GM23338 (cell line): ENCODE results near the gene KPNA4. TPM values are rescaled to one million over a fixed set of nuclear protein-coding genes. Genes with fewer than 3 reads are reported as not detected.

Experiments
- ATAC-seq: fragments of 200-7000 bp; cut with Tn5 transposase; 3 replicates; pipeline ENCODE4 v1.9.1; 2020
- DNase-seq: peaks from one replicate; pipeline ENCODE4 v3.0.0-alpha.2; 2015; ENCODE audit warnings: low spot score
- H2AFZ ChIP-seq: fragments of 200-600 bp; sonication (generic); 2 replicates; pipeline ENCODE4 v1.8.0; 2016; ENCODE audit warnings: antibody characterized with exemption, mild to moderate bottlenecking, moderate library complexity
- H3F3A ChIP-seq: fragments of 200-600 bp; sonication (generic); replicated peaks from 2 replicates; pipeline ENCODE4 v1.8.0; 2017; ENCODE audit warnings: antibody characterized with exemption, mixed run types, low read depth
- H3K27ac ChIP-seq: fragments of 200-600 bp; sonication (generic); 2 replicates; pipeline ENCODE4 v1.6.1; 2016; ENCODE audit warnings: low read depth
- H3K27me3 ChIP-seq: fragments of 200-600 bp; sonication (generic); 2 replicates; pipeline ENCODE4 v1.8.0; 2016; ENCODE audit warnings: mild to moderate bottlenecking, mixed run types, moderate library complexity; ENCODE audit not compliant: insufficient read depth
- H3K36me3 ChIP-seq: fragments of 200-600 bp; sonication (generic); 2 replicates; pipeline ENCODE4 v1.8.0; 2016; ENCODE audit warnings: mild to moderate bottlenecking; ENCODE audit not compliant: insufficient read depth
- H3K4me1 ChIP-seq: fragments of 200-600 bp; sonication (generic); 2 replicates; pipeline ENCODE4 v1.8.0; 2016; ENCODE audit warnings: mild to moderate bottlenecking, moderate library complexity; ENCODE audit not compliant: insufficient read depth
- H3K4me2 ChIP-seq: fragments of 200-600 bp; sonication (generic); 2 replicates; pipeline ENCODE4 v1.7.1; 2017; ENCODE audit warnings: mixed run types
- H3K4me3 ChIP-seq: fragments of 200-600 bp; sonication (generic); 2 replicates; pipeline ENCODE4 v1.6.1; 2016; ENCODE audit warnings: mixed run types
- H3K79me2 ChIP-seq: fragments of 200-600 bp; sonication (generic); replicated peaks from 2 replicates; pipeline ENCODE4 v1.8.0; 2017; ENCODE audit warnings: mild to moderate bottlenecking; ENCODE audit not compliant: insufficient read depth
- H3K9me2 ChIP-seq: fragments of 200-600 bp; sonication (generic); 2 replicates; pipeline ENCODE4 v1.8.0; 2017; ENCODE audit not compliant: insufficient read depth
- H4K20me1 ChIP-seq: fragments of 200-600 bp; sonication (generic); replicated peaks from 2 replicates; pipeline ENCODE4 v1.8.0; 2017; ENCODE audit warnings: mild to moderate bottlenecking; ENCODE audit not compliant: insufficient read depth
- H3K27ac Mint-ChIP-seq: 2 replicates; pipeline ENCODE4 v1.8.0; 2020; ENCODE audit warnings: inconsistent platforms, mild to moderate bottlenecking, moderate library complexity, mixed read lengths
- H3K27me3 Mint-ChIP-seq: 3 replicates; pipeline ENCODE4 v1.8.0; 2022; ENCODE audit warnings: low read depth, mild to moderate bottlenecking, moderate library complexity, mixed read lengths, inconsistent platforms; ENCODE audit not compliant: insufficient read depth, poor library complexity
- H3K36me3 Mint-ChIP-seq: 3 replicates; pipeline ENCODE4 v1.8.0; 2021; ENCODE audit warnings: low read depth, mild to moderate bottlenecking, inconsistent platforms, moderate library complexity, mixed read lengths
- H3K4me1 Mint-ChIP-seq: 3 replicates; pipeline ENCODE4 v1.8.0; 2020; ENCODE audit warnings: mild to moderate bottlenecking, inconsistent platforms, mixed read lengths
- H3K4me3 Mint-ChIP-seq: 3 replicates; pipeline ENCODE4 v1.8.0; 2021; ENCODE audit warnings: moderate library complexity, mild to moderate bottlenecking, inconsistent platforms, mixed read lengths
- H3K9me3 Mint-ChIP-seq: 3 replicates; pipeline ENCODE4 v1.8.0; 2020; ENCODE audit warnings: moderate library complexity, mild to moderate bottlenecking, inconsistent platforms, mixed read lengths
- CREB1 ChIP-seq: fragments of 250-450 bp; sonication (Bioruptor Pico); IDR thresholded peaks from 2 replicates; pipeline ENCODE4 v1.5.0; 2020; ENCODE audit warnings: low read depth, mild to moderate bottlenecking, moderate library complexity
- CTCF ChIP-seq, 2 experiments: fragments of 200-600 bp in 1 of 2; sonication (generic) in 1 of 2; conservative IDR thresholded peaks; 2 replicates each; pipeline versions ENCODE4 v1.5.1 to v1.6.1; 2016 to 2017; ENCODE audit warnings: antibody characterized with exemption in 2 of 2, low read depth in 2 of 2, mild to moderate bottlenecking in 2 of 2, moderate library complexity in 1 of 2
- EZH2 ChIP-seq: fragments of 200-600 bp; sonication (generic); IDR thresholded peaks from one replicate; pipeline ENCODE4 v1.8.0; 2017; ENCODE audit warnings: antibody characterized with exemption, mild to moderate bottlenecking, low read depth; ENCODE audit not compliant: unreplicated experiment
- EZH2phosphoT487 ChIP-seq: fragments of 200-600 bp; sonication (generic); IDR thresholded peaks from one replicate; pipeline ENCODE4 v1.8.1; 2018; ENCODE audit warnings: antibody characterized with exemption; ENCODE audit not compliant: unreplicated experiment
- JUNB ChIP-seq: IDR thresholded peaks from one replicate; pipeline ENCODE4 v1.6.1; 2016; ENCODE audit warnings: antibody characterized with exemption; ENCODE audit not compliant: unreplicated experiment
- NANOG ChIP-seq: IDR thresholded peaks from 2 replicates; pipeline ENCODE4 v1.6.1; 2016; ENCODE audit warnings: antibody characterized with exemption, borderline replicate concordance
- POLR2AphosphoS5 ChIP-seq: IDR thresholded peaks from 2 replicates; pipeline ENCODE4 v1.6.1; 2016; ENCODE audit warnings: antibody characterized with exemption, low read depth
- REST ChIP-seq: IDR thresholded peaks from one replicate; pipeline ENCODE4 v1.6.1; 2018; ENCODE audit warnings: antibody characterized with exemption; ENCODE audit not compliant: unreplicated experiment
- STAT1 ChIP-seq: IDR thresholded peaks from one replicate; pipeline ENCODE4 v1.6.1; 2016; ENCODE audit warnings: antibody characterized with exemption; ENCODE audit not compliant: unreplicated experiment
- ZNF114 ChIP-seq: fragments of 250-450 bp; sonication (Bioruptor Pico); IDR thresholded peaks from 2 replicates; pipeline ENCODE4 v1.5.0; 2020; ENCODE audit warnings: mild to moderate bottlenecking, moderate library complexity
- ZNF331 ChIP-seq: fragments of 250-450 bp; sonication (Bioruptor Pico); IDR thresholded peaks from 2 replicates; pipeline ENCODE4 v1.5.0; 2020; ENCODE audit warnings: low read depth, mild to moderate bottlenecking, moderate library complexity
- polyA plus RNA-seq: library from polyadenylated mRNA; unstranded; fragments of >200 nt; fragmentation: Nextera tagmentation; extraction: Ambion mirVana; gene quantifications from 2 replicates; pipeline ENCODE4 v1.2.1, GENCODE V29; 2016
- total RNA-seq: library from RNA; depleted of rRNA; stranded (reverse); fragments of >200 nt; shearing (Covaris generic); gene quantifications from 2 replicates; pipeline ENCODE4 v1.2.3, GENCODE V29; 2014
- TF ChIP-seq, protein P1 (sequence below): fragments of 250-450 bp; sonication (Bioruptor Pico); IDR thresholded peaks from 2 replicates; pipeline ENCODE4 v1.5.0; 2020; ENCODE audit warnings: mild to moderate bottlenecking, moderate library complexity
- TF ChIP-seq, protein P2 (sequence below): IDR thresholded peaks from 2 replicates; pipeline ENCODE4 v1.6.1; 2016; ENCODE audit warnings: antibody characterized with exemption

KPNA4 gene
- total and polyA plus RNA-seq, 2 experiments from 2014 or later = 17.8 to 36.2 TPM

- no peaks in the 10 kb centered on the region for H3K4me1 ChIP-seq
- H3K4me3 Mint-ChIP-seq = no peak overlapping the region
- no peak for TF ChIP-seq POLR2AphosphoS5
- TF ChIP-seq CTCF (conservative IDR thresholded peaks at IDR 0.05; ENCODE audit: low read depth in 2 of 2) = no peak
- no peak for TF ChIP-seq EZH2phosphoT487
- no peak for TF ChIP-seq ZNF114 (CRISPR knock-in tag)
- TF ChIP-seq, protein P1, sequence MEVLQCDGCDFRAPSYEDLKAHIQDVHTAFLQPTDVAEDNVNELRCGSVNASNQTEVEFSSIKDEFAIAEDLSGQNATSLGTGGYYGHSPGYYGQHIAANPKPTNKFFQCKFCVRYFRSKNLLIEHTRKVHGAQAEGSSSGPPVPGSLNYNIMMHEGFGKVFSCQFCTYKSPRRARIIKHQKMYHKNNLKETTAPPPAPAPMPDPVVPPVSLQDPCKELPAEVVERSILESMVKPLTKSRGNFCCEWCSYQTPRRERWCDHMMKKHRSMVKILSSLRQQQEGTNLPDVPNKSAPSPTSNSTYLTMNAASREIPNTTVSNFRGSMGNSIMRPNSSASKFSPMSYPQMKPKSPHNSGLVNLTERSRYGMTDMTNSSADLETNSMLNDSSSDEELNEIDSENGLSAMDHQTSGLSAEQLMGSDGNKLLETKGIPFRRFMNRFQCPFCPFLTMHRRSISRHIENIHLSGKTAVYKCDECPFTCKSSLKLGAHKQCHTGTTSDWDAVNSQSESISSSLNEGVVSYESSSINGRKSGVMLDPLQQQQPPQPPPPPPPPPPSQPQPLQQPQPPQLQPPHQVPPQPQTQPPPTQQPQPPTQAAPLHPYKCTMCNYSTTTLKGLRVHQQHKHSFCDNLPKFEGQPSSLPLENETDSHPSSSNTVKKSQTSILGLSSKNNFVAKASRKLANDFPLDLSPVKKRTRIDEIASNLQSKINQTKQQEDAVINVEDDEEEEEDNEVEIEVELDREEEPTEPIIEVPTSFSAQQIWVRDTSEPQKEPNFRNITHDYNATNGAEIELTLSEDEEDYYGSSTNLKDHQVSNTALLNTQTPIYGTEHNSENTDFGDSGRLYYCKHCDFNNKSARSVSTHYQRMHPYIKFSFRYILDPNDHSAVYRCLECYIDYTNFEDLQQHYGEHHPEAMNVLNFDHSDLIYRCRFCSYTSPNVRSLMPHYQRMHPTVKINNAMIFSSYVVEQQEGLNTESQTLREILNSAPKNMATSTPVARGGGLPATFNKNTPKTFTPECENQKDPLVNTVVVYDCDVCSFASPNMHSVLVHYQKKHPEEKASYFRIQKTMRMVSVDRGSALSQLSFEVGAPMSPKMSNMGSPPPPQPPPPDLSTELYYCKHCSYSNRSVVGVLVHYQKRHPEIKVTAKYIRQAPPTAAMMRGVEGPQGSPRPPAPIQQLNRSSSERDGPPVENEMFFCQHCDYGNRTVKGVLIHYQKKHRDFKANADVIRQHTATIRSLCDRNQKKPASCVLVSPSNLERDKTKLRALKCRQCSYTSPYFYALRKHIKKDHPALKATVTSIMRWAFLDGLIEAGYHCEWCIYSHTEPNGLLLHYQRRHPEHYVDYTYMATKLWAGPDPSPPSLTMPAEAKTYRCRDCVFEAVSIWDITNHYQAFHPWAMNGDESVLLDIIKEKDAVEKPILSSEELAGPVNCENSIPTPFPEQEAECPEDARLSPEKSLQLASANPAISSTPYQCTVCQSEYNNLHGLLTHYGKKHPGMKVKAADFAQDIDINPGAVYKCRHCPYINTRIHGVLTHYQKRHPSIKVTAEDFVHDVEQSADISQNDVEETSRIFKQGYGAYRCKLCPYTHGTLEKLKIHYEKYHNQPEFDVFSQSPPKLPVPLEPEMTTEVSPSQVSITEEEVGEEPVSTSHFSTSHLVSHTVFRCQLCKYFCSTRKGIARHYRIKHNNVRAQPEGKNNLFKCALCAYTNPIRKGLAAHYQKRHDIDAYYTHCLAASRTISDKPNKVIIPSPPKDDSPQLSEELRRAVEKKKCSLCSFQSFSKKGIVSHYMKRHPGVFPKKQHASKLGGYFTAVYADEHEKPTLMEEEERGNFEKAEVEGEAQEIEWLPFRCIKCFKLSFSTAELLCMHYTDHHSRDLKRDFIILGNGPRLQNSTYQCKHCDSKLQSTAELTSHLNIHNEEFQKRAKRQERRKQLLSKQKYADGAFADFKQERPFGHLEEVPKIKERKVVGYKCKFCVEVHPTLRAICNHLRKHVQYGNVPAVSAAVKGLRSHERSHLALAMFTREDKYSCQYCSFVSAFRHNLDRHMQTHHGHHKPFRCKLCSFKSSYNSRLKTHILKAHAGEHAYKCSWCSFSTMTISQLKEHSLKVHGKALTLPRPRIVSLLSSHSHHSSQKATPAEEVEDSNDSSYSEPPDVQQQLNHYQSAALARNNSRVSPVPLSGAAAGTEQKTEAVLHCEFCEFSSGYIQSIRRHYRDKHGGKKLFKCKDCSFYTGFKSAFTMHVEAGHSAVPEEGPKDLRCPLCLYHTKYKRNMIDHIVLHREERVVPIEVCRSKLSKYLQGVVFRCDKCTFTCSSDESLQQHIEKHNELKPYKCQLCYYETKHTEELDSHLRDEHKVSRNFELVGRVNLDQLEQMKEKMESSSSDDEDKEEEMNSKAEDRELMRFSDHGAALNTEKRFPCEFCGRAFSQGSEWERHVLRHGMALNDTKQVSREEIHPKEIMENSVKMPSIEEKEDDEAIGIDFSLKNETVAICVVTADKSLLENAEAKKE = no peak
- no peak for TF ChIP-seq REST
- TF ChIP-seq NANOG = no peak
- no peak for TF ChIP-seq ZNF331 (CRISPR knock-in tag)
- TF ChIP-seq JUNB = no peak
- TF ChIP-seq, protein P2, sequence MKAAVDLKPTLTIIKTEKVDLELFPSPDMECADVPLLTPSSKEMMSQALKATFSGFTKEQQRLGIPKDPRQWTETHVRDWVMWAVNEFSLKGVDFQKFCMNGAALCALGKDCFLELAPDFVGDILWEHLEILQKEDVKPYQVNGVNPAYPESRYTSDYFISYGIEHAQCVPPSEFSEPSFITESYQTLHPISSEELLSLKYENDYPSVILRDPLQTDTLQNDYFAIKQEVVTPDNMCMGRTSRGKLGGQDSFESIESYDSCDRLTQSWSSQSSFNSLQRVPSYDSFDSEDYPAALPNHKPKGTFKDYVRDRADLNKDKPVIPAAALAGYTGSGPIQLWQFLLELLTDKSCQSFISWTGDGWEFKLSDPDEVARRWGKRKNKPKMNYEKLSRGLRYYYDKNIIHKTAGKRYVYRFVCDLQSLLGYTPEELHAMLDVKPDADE = no peak
- TF ChIP-seq STAT1 = no peak
- no peak for TF ChIP-seq CREB1 (CRISPR knock-in tag)
- no peak for TF ChIP-seq EZH2
- H2AFZ ChIP-seq = no peak overlapping the region
- H3K27ac Mint-ChIP-seq = no peak overlapping the region
- no peak for ATAC-seq
- no peak overlapping the region for H3K4me2 ChIP-seq
- no peaks in the 10 kb centered on the region for H4K20me1 ChIP-seq
- H3K4me1 Mint-ChIP-seq = no peaks in the 10 kb centered on the region
- H3K36me3 ChIP-seq = no peaks in the 10 kb centered on the region
- DNase-seq = no peak
- no peaks in the 10 kb centered on the region for H3K79me2 ChIP-seq
- H3K27ac ChIP-seq = no peak overlapping the region
- no peak overlapping the region for H3K4me3 ChIP-seq
- no peaks in the 10 kb centered on the region for H3K27me3 ChIP-seq
- H3F3A ChIP-seq = no peaks in the 10 kb centered on the region
- H3K9me2 ChIP-seq = no peaks in the 10 kb centered on the region
- peaks cover 9% of the 10 kb centered on the region; the same call in 1 of the 3 replicates for H3K9me3 Mint-ChIP-seq
- H3K27me3 Mint-ChIP-seq = peaks cover 3% of the 10 kb centered on the region
- H3K36me3 Mint-ChIP-seq = peaks cover 4% of the 10 kb centered on the region; the same call in 2 of the 3 replicates
Observed at GRCh38 chr3:160574636-160575035, 9.3 kb upstream of the KPNA4 start.
